PC-9 (cell line): Measurements from ENCODE around the gene NCK2. TPM values are rescaled to one million over a fixed set of nuclear protein-coding genes. Genes with fewer than 3 reads are reported as not detected.

Experiments used
- BruUV-seq: library from RNA; stranded (reverse); fragments of 400-500 nt; replicated peaks from 2 replicates; lab custom pipeline; 2021; lab: Mats Ljungman, UMichigan
- CTCF ChIA-PET: fragments of 300-600 bp; sonication (Branson Sonifier 250); formaldehyde crosslinking; loops from one replicate; lab custom pipeline; 2022; ENCODE audit warnings: antibody characterized with exemption; lab: Charles Lee
- POLR2A ChIA-PET: fragments of 300-600 bp; sonication (Branson Sonifier 250); formaldehyde crosslinking; loops from one replicate; lab custom pipeline; 2022; ENCODE audit warnings: antibody characterized with exemption; ENCODE audit not compliant: unreplicated experiment; lab: Charles Lee
- DNase-seq, 2 experiments: peaks; one replicate each; pipeline versions ENCODE4 v3.0.0 to v3.0.0-alpha.2; 2015 to 2022; ENCODE audit warnings: mixed read lengths in 1 of 2
- H2AFZ ChIP-seq: fragments of 200-600 bp; sonication (generic); 2 replicates; pipeline ENCODE4 v1.8.1; 2017; ENCODE audit warnings: antibody characterized with exemption
- H3F3A ChIP-seq: fragments of 200-600 bp; sonication (generic); 2 replicates; pipeline ENCODE4 v1.8.1; 2017; ENCODE audit warnings: antibody characterized with exemption, mild to moderate bottlenecking, low read depth; ENCODE audit not compliant: insufficient read depth
- H3K27ac ChIP-seq: fragments of 200-600 bp; sonication (generic); 2 replicates; pipeline ENCODE4 v1.6.1; 2016; ENCODE audit warnings: mixed run types
- H3K27me3 ChIP-seq: fragments of 200-600 bp; sonication (generic); 2 replicates; pipeline ENCODE4 v1.6.1; 2016; ENCODE audit warnings: low read depth, mixed run types; ENCODE audit not compliant: insufficient read depth
- H3K36me3 ChIP-seq: fragments of 200-600 bp; sonication (generic); 2 replicates; pipeline ENCODE4 v1.6.1; 2016; ENCODE audit warnings: low read depth, mixed run types
- H3K4me1 ChIP-seq: fragments of 200-600 bp; sonication (generic); replicated peaks from 2 replicates; pipeline ENCODE4 v1.6.1; 2016; ENCODE audit warnings: mixed run types; ENCODE audit not compliant: insufficient read depth
- H3K4me2 ChIP-seq: fragments of 200-600 bp; sonication (generic); 2 replicates; pipeline ENCODE4 v1.6.1; 2017; ENCODE audit warnings: mixed run types
- H3K4me3 ChIP-seq: fragments of 200-600 bp; sonication (generic); 2 replicates; pipeline ENCODE4 v1.6.1; 2016; ENCODE audit warnings: mixed run types
- H3K79me2 ChIP-seq: fragments of 200-600 bp; sonication (generic); 2 replicates; pipeline ENCODE4 v1.6.1; 2017; ENCODE audit warnings: low read depth, mixed run types
- H3K9me2 ChIP-seq: fragments of 200-600 bp; sonication (generic); 2 replicates; pipeline ENCODE4 v1.8.1; 2017; ENCODE audit warnings: mild to moderate bottlenecking; ENCODE audit not compliant: insufficient read depth
- H3K9me3 ChIP-seq: fragments of 200-600 bp; sonication (generic); 2 replicates; pipeline ENCODE4 v1.8.1; 2016; ENCODE audit warnings: low read depth; ENCODE audit not compliant: insufficient read depth
- H4K20me1 ChIP-seq: fragments of 200-600 bp; sonication (generic); 2 replicates; pipeline ENCODE4 v1.8.1; 2017; ENCODE audit not compliant: insufficient read depth
- EZH2 ChIP-seq: fragments of 200-600 bp; sonication (generic); IDR thresholded peaks from 2 replicates; pipeline ENCODE4 v1.8.0; 2017; ENCODE audit warnings: antibody characterized with exemption, low read depth
- intact Hi-C: fragments of 100-400 bp; cut with micrococcal nuclease; formaldehyde crosslinking; loops from one replicate; pipeline ENCODE4 v1.10.0; 2022; ENCODE audit not compliant: unreplicated experiment
- total RNA-seq: library from RNA; stranded (reverse); gene quantifications from 2 replicates; pipeline ENCODE4 v1.2.3, GENCODE V29; 2021
- TF ChIP-seq, protein P1 (sequence below): fragments of 200-600 bp; sonication (generic); conservative IDR thresholded peaks from 2 replicates; pipeline ENCODE4 v1.6.1; 2017; ENCODE audit warnings: mixed run types, antibody characterized with exemption, mild to moderate bottlenecking, moderate library complexity

NCK2 gene
- total RNA-seq, 1 experiment from 2014 or later: 26.0 TPM

- Histone ChIP-seq H2AFZ (no peak overlapping the region), H3K4me3 (no peak overlapping the region), H3K9me3 (no peaks in the 10 kb centered on the region; the same call in 1 of the 2 replicates), H3F3A (no peaks in the 10 kb centered on the region), H3K4me1 (no peaks in the 10 kb centered on the region), H3K36me3 (no peaks in the 10 kb centered on the region), H3K27ac (no peak overlapping the region), H3K79me2 (no peaks in the 10 kb centered on the region), H3K27me3 (peaks cover 77% of the 10 kb centered on the region), H3K4me2 (no peak overlapping the region), H4K20me1 (no peaks in the 10 kb centered on the region), H3K9me2 (no peaks in the 10 kb centered on the region)
- BruUV-seq: no TSS peak
- intact Hi-C loops: no loop called here
- TF ChIP-seq, protein P1, sequence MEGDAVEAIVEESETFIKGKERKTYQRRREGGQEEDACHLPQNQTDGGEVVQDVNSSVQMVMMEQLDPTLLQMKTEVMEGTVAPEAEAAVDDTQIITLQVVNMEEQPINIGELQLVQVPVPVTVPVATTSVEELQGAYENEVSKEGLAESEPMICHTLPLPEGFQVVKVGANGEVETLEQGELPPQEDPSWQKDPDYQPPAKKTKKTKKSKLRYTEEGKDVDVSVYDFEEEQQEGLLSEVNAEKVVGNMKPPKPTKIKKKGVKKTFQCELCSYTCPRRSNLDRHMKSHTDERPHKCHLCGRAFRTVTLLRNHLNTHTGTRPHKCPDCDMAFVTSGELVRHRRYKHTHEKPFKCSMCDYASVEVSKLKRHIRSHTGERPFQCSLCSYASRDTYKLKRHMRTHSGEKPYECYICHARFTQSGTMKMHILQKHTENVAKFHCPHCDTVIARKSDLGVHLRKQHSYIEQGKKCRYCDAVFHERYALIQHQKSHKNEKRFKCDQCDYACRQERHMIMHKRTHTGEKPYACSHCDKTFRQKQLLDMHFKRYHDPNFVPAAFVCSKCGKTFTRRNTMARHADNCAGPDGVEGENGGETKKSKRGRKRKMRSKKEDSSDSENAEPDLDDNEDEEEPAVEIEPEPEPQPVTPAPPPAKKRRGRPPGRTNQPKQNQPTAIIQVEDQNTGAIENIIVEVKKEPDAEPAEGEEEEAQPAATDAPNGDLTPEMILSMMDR: no peak
- no peak for TF ChIP-seq EZH2
- ChIA-PET POLR2A (no interaction called here), CTCF (no interaction called here)
- DNase-seq: no peak
Measured at GRCh38 chr2:105701042-105701441, 43.7 kb upstream of the NCK2 start.

- Histone ChIP-seq H3K4me2 (no peak overlapping the region), H3K4me3 (no peak overlapping the region), H3K36me3 (no peaks in the 10 kb centered on the region), H3K27ac (no peak overlapping the region), H3F3A (no peaks in the 10 kb centered on the region), H3K27me3 (peaks cover 57% of the 10 kb centered on the region), H3K9me2 (no peaks in the 10 kb centered on the region), H3K79me2 (no peaks in the 10 kb centered on the region), H3K4me1 (no peaks in the 10 kb centered on the region), H3K9me3 (no peaks in the 10 kb centered on the region), H4K20me1 (no peaks in the 10 kb centered on the region), H2AFZ (no peak overlapping the region)
- TF ChIP-seq, protein P1: no peak
- TF ChIP-seq EZH2: no peak
- intact Hi-C loops: no loop called here
- ChIA-PET POLR2A (no interaction called here), CTCF (no interaction called here)
- no TSS peak for BruUV-seq
- DNase-seq: no peak
Measured at GRCh38 chr2:105708697-105709096, 36.0 kb upstream of the NCK2 start.

GRCh38 chr2:105711394-105711793, 33.3 kb upstream of the NCK2 start:
- no peaks in the 10 kb centered on the region for H3K9me3 ChIP-seq
- H3K9me2 ChIP-seq: no peaks in the 10 kb centered on the region
- no peak overlapping the region for H2AFZ ChIP-seq
- intact Hi-C loops: no loop called here
- peaks cover 69% of the 10 kb centered on the region for H3K27me3 ChIP-seq
- DNase-seq: no peak
- no TSS peak for BruUV-seq
- no peaks in the 10 kb centered on the region for H3K79me2 ChIP-seq
- ChIA-PET CTCF (no interaction called here), POLR2A (no interaction called here)
- no peaks in the 10 kb centered on the region for H3F3A ChIP-seq
- no peak for TF ChIP-seq EZH2
- no peaks in the 10 kb centered on the region for H3K4me1 ChIP-seq
- no peaks in the 10 kb centered on the region for H3K36me3 ChIP-seq
- no peak overlapping the region for H3K4me3 ChIP-seq
- H3K4me2 ChIP-seq: no peak overlapping the region
- no peaks in the 10 kb centered on the region for H4K20me1 ChIP-seq
- H3K27ac ChIP-seq: no peak overlapping the region
